Gastrocnemius medialis (tissue), 4 donors: ENCODE measurements around the gene SLC66A2. TPM values are rescaled to one million over a fixed set of nuclear protein-coding genes. Genes with fewer than 3 reads are reported as not detected.

ENCODE experiments used
- ATAC-seq, 2 donors: fragments of 150-250 bp; one replicate each; pipeline ENCODE4 v1.9.1; 2016
- DNase-seq, 2 donors: peaks; one replicate each; pipeline ENCODE4 v3.0.0-alpha.2; 2019
- H3K27ac ChIP-seq, 4 donors: fragments of 200-600 bp; sonication (generic); 1 replicate in 1 of 4; 2 replicates in 3 of 4; pipeline ENCODE4 v1.5.1; 2016 to 2018; ENCODE audit warnings: mild to moderate bottlenecking in 2 of 4, moderate library complexity in 1 of 4
- H3K27me3 ChIP-seq, 3 donors: fragments of 200-600 bp; sonication (generic) in 2 of 3; 1 replicate in 1 of 3; 2 replicates in 2 of 3; pipeline versions ENCODE4 v1.5.1 to v1.6.0; 2016 to 2019; ENCODE audit warnings: mild to moderate bottlenecking in 1 of 3, moderate library complexity in 1 of 3
- H3K36me3 ChIP-seq, 2 donors: fragments of 200-600 bp; sonication (generic) in 1 of 2; one replicate each; pipeline ENCODE4 v1.5.1; 2017 to 2018
- H3K4me1 ChIP-seq, 2 donors: fragments of 200-600 bp; sonication (generic) in 1 of 2; one replicate each; pipeline ENCODE4 v1.5.1; 2016 to 2017; ENCODE audit warnings: mild to moderate bottlenecking in 2 of 2
- H3K4me3 ChIP-seq, 4 donors: fragments of 200-600 bp; sonication (generic) in 3 of 4; 1 replicate in 1 of 4; 2 replicates in 3 of 4; pipeline ENCODE4 v1.5.1; 2016 to 2019; ENCODE audit warnings: mild to moderate bottlenecking in 2 of 4
- H3K9me3 ChIP-seq, 3 donors: fragments of 200-600 bp; sonication (generic) in 2 of 3; 1 replicate in 1 of 3; 2 replicates in 2 of 3; pipeline ENCODE4 v1.5.1; 2016 to 2019
- CTCF ChIP-seq, 5 experiments: fragments of 450-650 bp in 3 of 5; fragments of 200-600 bp in 2 of 5; sonication (generic) in 2 of 5; IDR thresholded peaks in 4 of 5; conservative IDR thresholded peaks in 1 of 5; 1 replicate in 4 of 5; 2 replicates in 1 of 5; pipeline ENCODE4 v1.5.1; 2016 to 2019; ENCODE audit warnings: antibody characterized with exemption in 5 of 5, mild to moderate bottlenecking in 3 of 5, moderate library complexity in 3 of 5
- POLR2A ChIP-seq, 2 donors: fragments of 450-650 bp; IDR thresholded peaks; one replicate each; pipeline ENCODE4 v1.6.1; 2017; ENCODE audit warnings: antibody characterized with exemption in 2 of 2, mild to moderate bottlenecking in 2 of 2, moderate library complexity in 2 of 2
- in situ Hi-C, 4 donors: fragments of 200-750 bp; cut with MboI; loops; one replicate each; pipeline versions ENCODE4 v1.15.0 to v1.8.0; 2017; ENCODE audit warnings: low sequenced_read_pairs in 4 of 4
- intact Hi-C: fragments of 100-400 bp; cut with DNase I; formaldehyde crosslinking; loops from one replicate; pipeline ENCODE4 v1.15.1; 2023; ENCODE audit warnings: low total_unique reads
- total RNA-seq, 4 donors: library from RNA; depleted of rRNA; stranded (reverse); fragments of >200 nt; gene quantifications; one replicate each; pipeline versions ENCODE4 v1.1.0 to v1.2.3, GENCODE V29; 2016

SLC66A2 gene
- total RNA-seq, 4 donors from 2014 or later, result 43.3 to 121 (median 107) TPM

DNA sequence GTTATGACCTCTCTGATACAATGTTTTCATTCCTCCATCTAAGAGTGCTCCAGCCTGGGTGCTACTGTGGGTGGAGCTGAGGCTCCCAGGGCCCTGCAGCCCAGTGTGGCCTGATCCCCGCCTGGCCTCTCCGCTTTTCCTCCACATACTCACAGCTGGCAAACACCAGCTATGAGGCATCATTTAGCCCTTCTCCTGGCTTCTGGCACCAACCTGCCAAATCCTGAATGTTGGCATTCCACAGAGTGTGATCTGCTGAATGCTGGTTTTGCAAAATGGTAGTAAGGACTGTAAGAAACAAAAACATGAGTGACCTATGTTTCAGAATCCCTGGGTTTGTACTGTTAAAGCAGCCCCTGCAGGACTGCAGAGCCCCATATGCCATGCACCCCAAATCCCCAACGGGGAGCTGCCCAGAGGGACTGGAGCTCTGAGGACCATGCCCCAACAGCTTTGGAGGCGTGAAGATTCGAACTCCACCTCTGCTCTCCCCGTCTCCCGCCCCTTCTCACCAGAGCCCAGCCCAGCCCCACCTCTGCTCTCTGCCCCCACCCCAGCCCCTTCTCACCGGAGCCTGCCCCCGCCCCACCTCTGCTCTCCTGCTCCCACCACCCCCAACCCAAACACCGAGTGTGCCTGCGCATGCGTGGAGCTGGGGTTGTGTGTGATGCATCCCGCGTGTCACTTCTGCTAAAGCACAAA lies 4.2 kb downstream of the SLC66A2 start:
- H3K27me3 ChIP-seq, result no peaks in the 10 kb centered on the region
- no peak for DNase-seq
- TF ChIP-seq POLR2A (IDR thresholded peaks at IDR 0.05) (no peak), CTCF (IDR thresholded peaks at IDR 0.05 in 4 of 5, conservative IDR thresholded peaks at IDR 0.05 in 1 of 5) (no peak)
- H3K4me3 ChIP-seq, result peak overlapping the region in 2 of 4 donors; percentile 25 to 39
- H3K9me3 ChIP-seq, result no peaks in the 10 kb centered on the region
- intact Hi-C loops, result loop anchor here (5.0 kb wide), 1 partner anchor 35 kb away; no protein-coding TSS in a partner anchor
- no peak for ATAC-seq
- peaks cover 64 to 71% of the 10 kb centered on the region in 2 donors for H3K4me1 ChIP-seq
- H3K27ac ChIP-seq, result peak overlapping the region; percentile 88 to 96 (median 92)
- peaks cover 0 to 21% of the 10 kb centered on the region in 2 donors for H3K36me3 ChIP-seq
- in situ Hi-C loops, result no loop called here

GRCh38 chr18:79945118-79946042 lies 6.1 kb downstream of the SLC66A2 start:
- H3K36me3 ChIP-seq, result peaks cover 0 to 27% of the 10 kb centered on the region in 2 donors
- ATAC-seq, result no peak
- intact Hi-C loops (loop anchor here (5.0 kb wide), 1 partner anchor 33 kb away; no protein-coding TSS in a partner anchor), in situ Hi-C loops (no loop called here)
- no peak for DNase-seq
- H3K27me3 ChIP-seq, result no peaks in the 10 kb centered on the region
- H3K4me1 ChIP-seq, result peaks cover 70 to 82% of the 10 kb centered on the region in 2 donors
- H3K9me3 ChIP-seq, result no peaks in the 10 kb centered on the region
- H3K4me3 ChIP-seq, result peak overlapping the region in 1 of 4 donors; percentile 19
- H3K27ac ChIP-seq, result peak overlapping the region; percentile 36 to 96 (median 70)
- TF ChIP-seq POLR2A (IDR thresholded peaks at IDR 0.05) (no peak), CTCF (IDR thresholded peaks at IDR 0.05 in 4 of 5, conservative IDR thresholded peaks at IDR 0.05 in 1 of 5) (no peak)

GRCh38 chr18:79944746-79945117 lies 6.7 kb downstream of the SLC66A2 start:
- DNase-seq, result no peak
- intact Hi-C loops (loop anchor here (5.0 kb wide), 1 partner anchor 32 kb away; no protein-coding TSS in a partner anchor), in situ Hi-C loops (no loop called here)
- peak overlapping the region; percentile 36 to 96 (median 70) for H3K27ac ChIP-seq
- no peak for ATAC-seq
- H3K9me3 ChIP-seq, result no peaks in the 10 kb centered on the region
- H3K4me3 ChIP-seq, result no peak overlapping the region
- H3K36me3 ChIP-seq, result peaks cover 0 to 25% of the 10 kb centered on the region in 2 donors
- H3K4me1 ChIP-seq, result peaks cover 64 to 87% of the 10 kb centered on the region in 2 donors
- TF ChIP-seq POLR2A (IDR thresholded peaks at IDR 0.05), result no peak
- TF ChIP-seq CTCF (IDR thresholded peaks at IDR 0.05 in 4 of 5, conservative IDR thresholded peaks at IDR 0.05 in 1 of 5), result no peak
- H3K27me3 ChIP-seq, result no peaks in the 10 kb centered on the region

- H3K9me3 ChIP-seq, result no peaks in the 10 kb centered on the region
- in situ Hi-C loops, result no loop called here
- DNase-seq (no peak), ATAC-seq (no peak)
- peaks cover 64 to 88% of the 10 kb centered on the region in 2 donors for H3K4me1 ChIP-seq
- H3K27me3 ChIP-seq, result no peaks in the 10 kb centered on the region
- intact Hi-C loops, result no loop called here
- TF ChIP-seq CTCF (IDR thresholded peaks at IDR 0.05 in 4 of 5, conservative IDR thresholded peaks at IDR 0.05 in 1 of 5), result no peak
- TF ChIP-seq POLR2A (IDR thresholded peaks at IDR 0.05), result no peak
- H3K27ac ChIP-seq, result peak overlapping the region; percentile 36 to 96 (median 70)
- no peak overlapping the region for H3K4me3 ChIP-seq
- H3K36me3 ChIP-seq, result peaks cover 0 to 20% of the 10 kb centered on the region in 2 donors
Observed at GRCh38 chr18:79944126-79944731, 7.2 kb downstream of the SLC66A2 start.
